GM12873 (cell line): ENCODE results near the gene CHKB.

Experiments
- CTCF ChIP-seq: IDR thresholded peaks from 2 replicates; pipeline ENCODE4 v1.5.1; 2012; ENCODE audit warnings: low read depth, mild to moderate bottlenecking, moderate library complexity, low read length, control low read depth; ENCODE audit not compliant: insufficient read depth; ENCODE audit errors: missing control alignments

CHKB gene

GRCh38 chr22:50572965-50573364, 9.7 kb downstream of the CHKB start:
- TF ChIP-seq CTCF, result no peak

- TF ChIP-seq CTCF, result no peak
These were observed 11.1 kb downstream of the CHKB start for GRCh38 chr22:50571264-50572175.

- TF ChIP-seq CTCF, result no peak
These were observed 11.8 kb downstream of the CHKB start for GRCh38 chr22:50570861-50571260.

- TF ChIP-seq CTCF, result no peak
These were observed 12.6 kb downstream of the CHKB start for GRCh38 chr22:50569896-50570535.

- no peak for TF ChIP-seq CTCF
These were observed 13.6 kb downstream of the CHKB start for GRCh38 chr22:50569041-50569459.

GRCh38 chr22:50568626-50569025, 14.0 kb downstream of the CHKB start:
- no peak for TF ChIP-seq CTCF

GRCh38 chr22:50567721-50568252, 14.9 kb downstream of the CHKB start:
- TF ChIP-seq CTCF, result no peak
